Measurements from ENCODE around the gene RAI14.
"Not testable (repeated sequence)": the region's sequence is repeated elsewhere in the genome, so short reads cannot be mapped to it uniquely, and the experiment has no call there.

RAI14 gene

GRCh38 chr5:34699155-34700077 lies 43.3 kb downstream of the RAI14 start:
- DNase-seq (ENCODE audit: low spot score) = no peak

- DNase-seq (ENCODE audit: low spot score) = no peak
Observed at GRCh38 chr5:34700078-34700452, 43.9 kb downstream of the RAI14 start.

GRCh38 chr5:34701442-34701841 lies 45.3 kb downstream of the RAI14 start:
- DNase-seq (ENCODE audit: low spot score) = not testable (repeated sequence)

GRCh38 chr5:34703767-34704713 lies 47.9 kb downstream of the RAI14 start:
- no peak for DNase-seq (ENCODE audit: low spot score)

GRCh38 chr5:34706084-34706483 lies 50.0 kb downstream of the RAI14 start:
- DNase-seq (ENCODE audit: low spot score) = no peak

GRCh38 chr5:34707451-34708107 lies 51.5 kb downstream of the RAI14 start:
- no peak for DNase-seq (ENCODE audit: low spot score)

GRCh38 chr5:34708777-34709176 lies 52.6 kb downstream of the RAI14 start:
- no peak for DNase-seq (ENCODE audit: low spot score)

GRCh38 chr5:34709861-34710673 lies 53.9 kb downstream of the RAI14 start:
- no peak for DNase-seq (ENCODE audit: low spot score)

GRCh38 chr5:34712565-34712964 lies 56.4 kb downstream of the RAI14 start:
- DNase-seq (ENCODE audit: low spot score) = no peak

GRCh38 chr5:34715711-34716110 lies 59.6 kb downstream of the RAI14 start:
- no peak for DNase-seq (ENCODE audit: low spot score)

- DNase-seq (ENCODE audit: low spot score) = no peak
Observed at GRCh38 chr5:34716986-34717385, 60.9 kb downstream of the RAI14 start.

- DNase-seq (ENCODE audit: low spot score) = no peak
Observed at GRCh38 chr5:34717426-34718327, 61.5 kb downstream of the RAI14 start.

- DNase-seq (ENCODE audit: low spot score) = no peak
Observed at GRCh38 chr5:34718516-34718915, 62.4 kb downstream of the RAI14 start.

- DNase-seq (ENCODE audit: low spot score) = no peak
Observed at GRCh38 chr5:34719029-34719428, 62.9 kb downstream of the RAI14 start.

GRCh38 chr5:34721327-34721726 lies 65.2 kb downstream of the RAI14 start:
- no peak for DNase-seq (ENCODE audit: low spot score)

- DNase-seq (ENCODE audit: low spot score) = no peak
Observed at GRCh38 chr5:34722183-34722582, 66.1 kb downstream of the RAI14 start.

- no peak for DNase-seq (ENCODE audit: low spot score)
Observed at GRCh38 chr5:34724741-34725140, 68.6 kb downstream of the RAI14 start.

- DNase-seq (ENCODE audit: low spot score) = not testable (repeated sequence)
Observed at GRCh38 chr5:34727166-34727749, 71.1 kb downstream of the RAI14 start.

- no peak for DNase-seq (ENCODE audit: low spot score)
Observed at GRCh38 chr5:34728236-34728635, 72.1 kb downstream of the RAI14 start.
